ENCODE results near the gene ARHGEF16.

DNA sequence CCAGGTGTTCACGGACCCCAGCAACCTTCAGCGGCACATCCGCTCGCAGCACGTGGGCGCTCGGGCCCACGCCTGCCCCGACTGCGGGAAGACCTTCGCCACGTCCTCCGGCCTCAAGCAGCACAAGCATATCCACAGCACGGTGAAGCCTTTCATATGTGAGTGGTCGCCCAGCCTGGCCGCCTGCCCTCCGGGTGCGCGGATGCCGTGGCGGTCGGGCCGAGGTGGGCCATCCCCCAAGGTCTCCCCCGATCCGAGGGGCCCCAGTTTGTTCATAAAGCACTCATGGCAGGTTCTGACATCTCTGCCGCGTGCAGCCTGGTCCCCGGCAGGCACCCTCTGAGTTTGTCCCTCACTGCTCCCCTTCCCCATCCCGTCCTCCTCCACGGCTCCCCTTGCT lies 49.0 kb upstream of the ARHGEF16 start:
- TF ChIP-seq ZFX (IDR thresholded peaks at IDR 0.05; ENCODE audit: borderline replicate concordance) (no peak), CTCF (IDR thresholded peaks at IDR 0.05) (no peak)
